SK-N-MC (cell line): ENCODE data around the gene FIP1L1.
"Not testable (repeated sequence)": the region's sequence is repeated elsewhere in the genome, so short reads cannot be mapped to it uniquely, and the experiment has no call there.

Experiments used
- DNase-seq: peaks from one replicate; pipeline ENCODE4 v3.0.0-alpha.2; 2011; ENCODE audit warnings: low read depth, low spot score
- H3K27ac ChIP-seq: fragments of 200-600 bp; sonication (generic); 2 replicates; pipeline ENCODE4 v1.5.1; 2016; ENCODE audit warnings: mixed run types
- H3K36me3 ChIP-seq: fragments of 200-600 bp; sonication (generic); 2 replicates; pipeline ENCODE4 v1.6.1; 2017; ENCODE audit warnings: antibody characterized with exemption, low read length, mixed read lengths; ENCODE audit not compliant: insufficient read depth
- H3K4me3 ChIP-seq: fragments of 200-600 bp; sonication (generic); 2 replicates; pipeline ENCODE4 v1.5.1; 2016
- H3K9ac ChIP-seq: fragments of 200-600 bp; sonication (generic); 2 replicates; pipeline ENCODE4 v1.8.0; 2017; ENCODE audit warnings: mixed run types, mixed read lengths; ENCODE audit not compliant: insufficient read length
- H3K9me3 ChIP-seq: fragments of 200-600 bp; sonication (generic); 2 replicates; pipeline ENCODE4 v1.6.1; 2017; ENCODE audit warnings: low read depth, mild to moderate bottlenecking, antibody characterized with exemption, low read length, moderate library complexity, mixed read lengths
- EZH2 ChIP-seq: fragments of 200-600 bp; sonication (generic); IDR thresholded peaks from one replicate; pipeline ENCODE4 v1.6.1; 2017; ENCODE audit warnings: antibody characterized with exemption
- FOXP2 ChIP-seq: optimal IDR thresholded peaks from 2 replicates; pipeline ENCODE3; 2011; ENCODE audit warnings: mild to moderate bottlenecking, moderate library complexity; ENCODE audit not compliant: insufficient read depth; ENCODE audit errors: extremely low read length, control extremely low read depth
- POLR2AphosphoS5 ChIP-seq: IDR thresholded peaks from 2 replicates; pipeline ENCODE4 v1.6.1; 2012; ENCODE audit warnings: mild to moderate bottlenecking, low read depth, low read length, borderline replicate concordance

Gene FIP1L1

GRCh38 chr4:53455766-53456165 is 78.3 kb downstream of the FIP1L1 start:
- TF ChIP-seq POLR2AphosphoS5 (no peak), EZH2 (no peak), FOXP2 (no peak)
- H3K9me3 ChIP-seq = no peaks in the 10 kb centered on the region
- no peak overlapping the region for H3K9ac ChIP-seq
- DNase-seq = no peak
- no peak overlapping the region for H3K27ac ChIP-seq
- H3K36me3 ChIP-seq = peaks cover 77% of the 10 kb centered on the region
- H3K4me3 ChIP-seq = no peak overlapping the region

- no peak for DNase-seq
- TF ChIP-seq EZH2 = no peak
- peaks cover 82% of the 10 kb centered on the region for H3K36me3 ChIP-seq
- H3K4me3 ChIP-seq = no peak overlapping the region
- no peaks in the 10 kb centered on the region for H3K9me3 ChIP-seq
- no peak overlapping the region for H3K27ac ChIP-seq
- H3K9ac ChIP-seq = no peak overlapping the region
Observed at GRCh38 chr4:53456178-53456577, 78.7 kb downstream of the FIP1L1 start.

DNA sequence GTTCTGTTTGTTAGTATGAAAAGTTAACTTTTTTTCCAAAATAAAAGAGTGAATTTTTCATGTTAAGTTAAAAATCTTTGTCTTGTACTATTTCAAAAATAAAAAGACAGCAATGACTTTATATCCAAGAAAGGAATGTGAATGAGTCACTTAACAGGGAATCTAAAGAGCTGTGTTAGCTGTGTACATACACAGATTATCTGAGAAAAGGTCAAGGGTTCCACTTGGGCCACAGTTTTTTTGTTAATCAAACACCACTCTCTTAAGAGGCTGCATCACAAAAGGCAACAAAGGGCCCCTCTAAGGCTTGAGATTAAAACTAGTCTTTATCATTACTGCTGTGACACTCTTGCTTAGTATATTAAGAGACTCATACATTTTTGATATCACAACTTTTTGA is 82.1 kb downstream of the FIP1L1 start:
- no peak for DNase-seq
- Histone ChIP-seq H3K27ac (no peak overlapping the region), H3K4me3 (no peak overlapping the region), H3K36me3 (peaks cover 77% of the 10 kb centered on the region), H3K9ac (no peak overlapping the region), H3K9me3 (no peaks in the 10 kb centered on the region)
- TF ChIP-seq EZH2 = no peak
- no peak for TF ChIP-seq POLR2AphosphoS5
- TF ChIP-seq FOXP2 = no peak

- no peak overlapping the region for H3K27ac ChIP-seq
- no peak for TF ChIP-seq POLR2AphosphoS5
- no peak for TF ChIP-seq FOXP2
- no peak for TF ChIP-seq EZH2
- H3K9me3 ChIP-seq = no peaks in the 10 kb centered on the region
- no peak overlapping the region for H3K4me3 ChIP-seq
- DNase-seq = no peak
- no peak overlapping the region for H3K9ac ChIP-seq
- H3K36me3 ChIP-seq = peaks cover 60% of the 10 kb centered on the region
Observed at GRCh38 chr4:53461244-53461643, 83.8 kb downstream of the FIP1L1 start.

GRCh38 chr4:53463340-53463739 is 85.9 kb downstream of the FIP1L1 start:
- no peak for DNase-seq
- Histone ChIP-seq H3K9me3 (no peaks in the 10 kb centered on the region), H3K27ac (no peak overlapping the region), H3K36me3 (peaks cover 53% of the 10 kb centered on the region), H3K9ac (no peak overlapping the region), H3K4me3 (no peak overlapping the region)
- no peak for TF ChIP-seq EZH2
- no peak for TF ChIP-seq POLR2AphosphoS5
- TF ChIP-seq FOXP2 = no peak

DNA sequence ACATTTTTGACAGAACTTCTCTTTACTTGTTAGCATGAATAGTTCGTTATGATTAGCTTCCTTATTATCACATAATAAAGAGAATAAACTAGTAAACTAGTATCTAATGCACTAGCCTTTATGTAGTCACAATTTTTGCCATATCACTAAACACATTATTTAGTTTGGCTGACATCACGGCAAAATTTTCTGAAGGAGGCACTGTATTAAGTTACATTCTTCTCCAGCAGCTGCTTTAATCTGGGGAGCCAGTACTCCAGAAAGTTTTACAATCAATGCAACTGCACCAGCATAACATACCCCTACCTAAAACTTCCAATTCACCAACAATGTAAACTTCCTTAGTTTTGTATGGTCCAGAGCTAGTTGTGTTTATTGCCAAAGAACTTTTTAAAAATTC is 87.8 kb downstream of the FIP1L1 start:
- Histone ChIP-seq H3K4me3 (no peak overlapping the region), H3K27ac (no peak overlapping the region), H3K9me3 (no peaks in the 10 kb centered on the region), H3K36me3 (peaks cover 34% of the 10 kb centered on the region), H3K9ac (no peak overlapping the region)
- no peak for DNase-seq
- TF ChIP-seq POLR2AphosphoS5 (no peak), EZH2 (no peak), FOXP2 (no peak)

GRCh38 chr4:53465891-53466290 is 88.5 kb downstream of the FIP1L1 start:
- no peak overlapping the region for H3K4me3 ChIP-seq
- no peak for DNase-seq
- no peak overlapping the region for H3K9ac ChIP-seq
- no peak overlapping the region for H3K27ac ChIP-seq
- peaks cover 28% of the 10 kb centered on the region for H3K36me3 ChIP-seq
- no peaks in the 10 kb centered on the region for H3K9me3 ChIP-seq
- TF ChIP-seq EZH2 = no peak
- TF ChIP-seq FOXP2 = no peak
- TF ChIP-seq POLR2AphosphoS5 = no peak

DNA sequence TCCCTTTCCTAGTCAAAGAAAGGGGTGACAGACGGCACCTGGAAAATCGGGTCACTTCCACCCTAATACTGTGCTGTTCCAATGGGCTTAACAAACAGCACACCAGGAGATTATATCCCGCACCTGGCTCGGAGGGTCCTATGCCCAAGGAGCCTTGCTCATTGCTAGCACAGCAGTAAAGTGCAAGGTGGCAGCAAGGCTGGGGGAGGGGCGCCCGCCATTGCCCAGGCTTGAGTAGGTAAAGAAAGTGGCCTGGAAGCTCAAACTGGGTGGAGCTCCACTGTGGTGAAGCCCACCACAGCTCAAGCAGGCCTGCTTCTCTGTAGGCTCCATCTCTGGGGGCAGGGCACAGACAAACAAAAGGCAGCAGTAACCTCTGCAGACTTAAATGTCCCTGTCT is 89.1 kb downstream of the FIP1L1 start:
- H3K9me3 ChIP-seq, H3K4me3 ChIP-seq, H3K27ac ChIP-seq, H3K9ac ChIP-seq, DNase-seq: not testable (repeated sequence)
- peaks cover 21% of the 10 kb centered on the region for H3K36me3 ChIP-seq

GRCh38 chr4:53476232-53477037 is 99.0 kb downstream of the FIP1L1 start:
- Histone ChIP-seq H3K36me3 (no peaks in the 10 kb centered on the region), H3K9me3 (no peaks in the 10 kb centered on the region), H3K27ac (no peak overlapping the region), H3K9ac (no peak overlapping the region), H3K4me3 (no peak overlapping the region)
- no peak for TF ChIP-seq POLR2AphosphoS5
- no peak for TF ChIP-seq EZH2
- no peak for TF ChIP-seq FOXP2
- no peak for DNase-seq
